Transverse colon (tissue), 4 donors: ENCODE data around the gene AMIGO3.
"Not testable (repeated sequence)": the region's sequence is repeated elsewhere in the genome, so short reads cannot be mapped to it uniquely, and the experiment has no call there.

Source experiments
- CTCF ChIP-seq, 5 experiments: fragments of 200-600 bp in 3 of 5; fragments of 450-650 bp in 2 of 5; sonication (generic) in 3 of 5; IDR thresholded peaks; 1 replicate in 2 of 5; 2 replicates in 3 of 5; pipeline ENCODE4 v1.5.1; 2016 to 2017; ENCODE audit warnings: antibody characterized with exemption in 5 of 5, inconsistent platforms in 3 of 5, mild to moderate bottlenecking in 2 of 5, moderate library complexity in 1 of 5
- POLR2A ChIP-seq: fragments of 450-650 bp; IDR thresholded peaks from one replicate; pipeline ENCODE4 v1.6.1; 2016; ENCODE audit warnings: antibody characterized with exemption, mild to moderate bottlenecking, moderate library complexity
- POLR2AphosphoS5 ChIP-seq, 3 donors: sonication (generic); formaldehyde crosslinking; IDR thresholded peaks; one replicate each; pipeline ENCODE4 v1.6.1; 2016; ENCODE audit warnings: antibody characterized with exemption in 3 of 3

GRCh38 chr3:49686346-49686745, 33.1 kb downstream of the AMIGO3 start:
- not testable (repeated sequence) for TF ChIP-seq CTCF (IDR thresholded peaks at IDR 0.05); POLR2AphosphoS5 (IDR thresholded peaks at IDR 0.05); POLR2A
